H4 (cell line): Measurements from ENCODE around the gene PDF. TPM values are rescaled to one million over a fixed set of nuclear protein-coding genes. Genes with fewer than 3 reads are reported as not detected.
"Not testable (repeated sequence)": the region's sequence is repeated elsewhere in the genome, so short reads cannot be mapped to it uniquely, and the experiment has no call there.

ENCODE experiments used
- DNase-seq: peaks from one replicate; pipeline ENCODE4 v3.0.0-alpha.2; 2015; ENCODE audit warnings: low spot score
- total RNA-seq: library from RNA; depleted of rRNA; stranded (reverse); fragments of >200 nt; shearing (Covaris generic); gene quantifications from 2 replicates; pipeline ENCODE4 v1.2.3, GENCODE V29; 2014

PDF gene
- total RNA-seq, 1 experiment from 2014 or later, result 36.9 TPM

DNA sequence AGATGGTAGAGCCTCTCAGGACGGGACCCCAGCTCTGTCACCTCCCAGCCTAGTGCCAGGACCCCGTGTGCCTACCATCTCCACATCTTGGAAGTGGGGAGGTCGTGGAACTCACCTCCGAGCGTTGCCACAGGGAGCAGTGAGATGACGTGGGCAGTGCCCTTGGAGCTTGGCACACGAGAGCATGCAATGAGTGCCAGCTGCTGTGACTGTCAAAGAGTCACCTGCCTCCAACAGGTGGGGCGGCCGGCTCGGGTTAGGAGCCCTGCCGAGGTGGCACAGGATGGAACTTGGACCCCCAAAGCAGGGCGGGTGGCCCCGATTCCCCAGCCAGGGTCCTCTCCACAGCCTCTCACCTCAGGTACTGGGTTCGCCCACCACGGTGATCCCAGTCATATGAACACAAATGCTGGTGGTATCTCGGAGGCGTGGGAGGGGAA is 13.8 kb downstream of the PDF start:
- DNase-seq, result no peak

DNA sequence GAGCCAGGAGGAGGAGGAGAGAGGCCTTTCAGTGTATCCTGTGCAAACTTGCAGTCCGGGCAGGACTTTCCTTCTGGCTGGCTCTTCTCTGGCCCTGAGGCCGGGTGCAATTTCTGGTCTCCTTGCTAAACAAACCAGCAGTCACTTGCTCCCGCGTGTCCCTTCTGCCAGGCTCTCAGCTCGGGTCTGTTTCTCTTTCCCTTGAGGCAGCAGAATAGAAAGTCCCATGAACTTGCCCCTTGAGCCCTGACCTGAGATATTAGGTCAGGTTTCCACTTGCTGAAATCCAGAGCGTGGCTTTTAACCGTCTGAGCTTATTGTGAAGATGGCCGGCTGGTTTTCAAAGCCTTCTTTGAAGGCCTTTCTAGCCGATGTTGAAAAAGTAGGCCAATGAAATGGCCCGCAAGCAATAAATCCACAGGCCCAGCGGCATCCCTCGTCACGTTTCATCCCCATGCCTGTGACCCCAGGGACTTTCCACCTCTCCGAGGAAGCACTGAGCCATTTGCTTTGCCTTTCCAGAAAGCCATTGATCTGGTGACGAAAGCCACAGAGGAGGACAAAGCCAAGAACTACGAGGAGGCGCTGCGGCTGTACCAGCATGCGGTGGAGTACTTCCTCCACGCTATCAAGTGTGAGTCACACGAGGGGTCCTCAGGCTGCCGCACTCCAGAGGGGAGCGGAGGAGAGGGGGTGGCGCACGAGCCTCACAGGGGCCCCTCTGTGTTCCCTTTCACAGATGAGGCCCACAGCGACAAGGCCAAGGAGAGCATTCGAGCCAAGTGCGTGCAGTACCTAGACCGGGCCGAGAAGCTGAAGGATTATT is 14.7 kb downstream of the PDF start:
- DNase-seq, result no peak

DNA sequence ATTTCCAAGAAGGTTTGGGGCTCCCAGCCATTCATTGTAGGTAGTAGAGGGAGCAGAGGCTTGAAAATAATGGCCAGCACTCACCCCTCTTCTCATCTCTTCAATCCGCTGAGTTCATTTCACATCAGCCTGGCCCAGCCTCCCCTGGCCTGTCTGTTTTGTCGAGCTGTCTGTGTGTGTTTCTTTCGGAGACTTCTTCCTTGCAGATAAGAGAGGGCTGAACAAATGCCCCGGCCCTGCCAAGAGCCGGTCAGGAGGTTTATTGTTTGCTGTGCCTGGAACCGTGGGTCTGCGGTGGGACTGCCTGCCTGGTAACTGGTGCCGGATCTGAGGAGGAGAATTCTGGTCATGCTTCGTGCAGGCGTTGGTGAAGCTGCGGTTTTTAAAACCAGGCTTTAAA is 15.9 kb downstream of the PDF start:
- no peak for DNase-seq

DNA sequence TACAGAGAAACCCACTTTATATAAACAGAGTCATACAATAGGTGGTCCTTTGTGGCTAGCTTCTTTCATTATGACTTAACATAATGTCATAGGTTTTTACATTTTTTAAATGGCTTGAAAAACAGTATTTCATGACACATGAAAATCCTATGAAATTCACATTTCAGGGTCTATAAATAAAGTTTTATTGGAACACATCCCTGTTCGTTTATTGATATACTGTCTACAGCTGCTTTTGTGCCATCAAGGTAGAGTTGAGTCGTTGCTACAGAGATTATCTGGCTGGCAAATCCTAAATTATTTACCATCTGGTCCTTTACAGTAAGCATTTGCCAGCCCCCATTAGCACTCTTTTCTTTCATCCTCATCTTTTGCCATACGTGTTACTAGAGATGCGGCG is 16.9 kb downstream of the PDF start:
- no peak for DNase-seq

DNA sequence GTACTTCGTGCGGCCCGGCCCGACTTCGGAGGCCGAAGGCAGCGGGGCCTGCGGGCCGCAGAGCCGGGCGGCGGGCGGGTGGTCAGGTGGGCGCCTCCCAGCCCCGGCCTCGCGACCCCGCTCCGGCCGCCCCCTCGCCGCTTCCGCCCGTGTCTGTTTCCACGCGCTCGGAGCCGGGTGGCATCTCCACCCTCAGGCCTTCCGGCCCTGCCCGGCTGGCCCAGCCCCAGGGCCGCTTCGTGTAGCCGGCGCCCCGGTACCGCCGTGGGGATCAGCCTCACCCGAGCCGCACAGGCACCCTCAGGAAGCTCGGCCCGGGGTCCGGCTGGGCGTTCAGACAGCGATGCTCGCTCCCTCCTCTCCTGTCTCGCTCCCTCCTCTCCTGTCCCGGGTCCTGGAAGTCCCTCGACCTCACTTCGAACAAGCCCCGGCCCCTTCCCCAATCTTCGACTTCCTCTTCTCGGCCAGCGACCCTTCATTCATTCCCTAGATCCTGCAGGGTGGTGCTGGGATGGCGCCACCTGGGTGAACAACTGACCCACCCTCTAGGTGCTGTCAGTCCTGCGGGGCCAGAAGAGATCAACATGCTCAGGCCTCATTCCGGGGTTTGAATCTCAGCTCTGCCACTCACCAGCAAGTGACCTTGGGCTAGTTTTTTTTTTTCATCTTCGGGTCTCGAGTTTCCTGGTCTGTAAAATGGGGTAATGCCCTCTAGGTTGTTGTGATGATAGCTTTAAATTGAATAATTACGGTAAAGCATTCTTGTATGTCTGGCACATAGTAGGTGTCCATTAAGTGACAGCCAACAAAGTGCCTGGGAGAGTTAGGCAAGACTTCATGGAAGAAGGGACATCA is 18.6 kb downstream of the PDF start:
- DNase-seq, result no peak

DNA sequence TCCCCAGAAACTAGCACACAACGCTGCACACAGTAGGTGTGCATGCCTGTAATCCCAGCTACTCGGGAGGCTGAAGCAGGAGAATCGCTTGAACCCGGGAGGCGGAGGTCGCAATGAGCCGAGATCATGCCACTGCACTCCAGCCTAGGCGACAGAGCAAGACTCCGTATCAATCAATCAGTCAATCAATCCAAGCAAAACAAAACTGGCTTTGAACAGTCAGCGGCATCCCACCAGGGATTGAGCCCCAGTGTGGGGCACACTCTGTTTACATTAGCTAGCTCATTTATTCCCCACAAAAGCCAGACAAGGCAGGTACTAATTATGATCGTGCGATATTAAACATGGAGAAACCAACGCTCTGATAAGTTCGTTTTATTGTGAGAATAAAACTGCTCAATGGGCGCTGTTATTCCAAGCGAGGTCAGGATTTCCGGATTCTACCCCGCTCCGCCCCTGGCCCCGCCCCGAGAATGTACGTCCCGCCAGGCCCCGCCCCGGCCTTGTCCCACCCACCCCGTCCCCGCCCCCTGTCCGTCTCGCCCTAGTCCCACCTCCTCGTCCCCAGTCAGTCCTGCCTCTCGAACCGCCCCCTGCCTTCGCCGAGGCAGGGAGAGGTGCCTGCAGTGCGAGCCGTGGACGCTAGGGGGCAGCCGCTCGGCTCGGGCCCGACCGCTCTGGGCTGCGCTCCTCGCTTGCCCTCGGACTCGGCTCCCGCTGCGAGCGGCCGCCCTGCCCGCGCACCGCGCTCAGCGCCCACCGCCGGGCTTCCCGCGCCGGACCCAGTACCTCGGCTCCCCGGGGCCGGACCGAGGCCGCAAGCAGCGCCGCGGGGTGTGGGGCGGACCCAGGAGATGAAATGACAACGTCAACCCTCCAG is 19.5 kb downstream of the PDF start, which contains the start of gene VPS4A:
TSS of gene VPS4A (plus strand) at position 698 of the 880 bp plus-strand sequence. CDS start at position 860, 162 bp downstream.
- DNase-seq, result peak; percentile 89

DNA sequence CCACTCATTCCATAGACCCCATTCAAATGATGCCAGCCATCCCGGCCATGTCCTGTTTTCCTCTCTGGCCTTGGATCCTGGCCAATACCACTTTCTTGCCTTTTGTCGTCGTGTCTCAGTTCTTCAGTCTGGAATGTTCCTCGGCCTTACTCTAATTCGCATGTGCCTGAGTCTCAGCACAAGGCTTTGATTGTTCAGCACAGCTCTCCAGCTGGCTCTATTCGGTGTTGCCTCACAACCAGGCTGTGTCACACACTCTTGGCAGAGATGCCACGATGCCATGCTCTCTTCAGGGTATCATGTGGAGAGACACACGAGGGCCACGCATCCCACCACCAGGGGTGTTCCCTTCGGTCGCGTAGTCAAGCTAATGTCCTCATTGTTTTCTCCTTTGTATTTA is 21.1 kb downstream of the PDF start:
- DNase-seq, result no peak

DNA sequence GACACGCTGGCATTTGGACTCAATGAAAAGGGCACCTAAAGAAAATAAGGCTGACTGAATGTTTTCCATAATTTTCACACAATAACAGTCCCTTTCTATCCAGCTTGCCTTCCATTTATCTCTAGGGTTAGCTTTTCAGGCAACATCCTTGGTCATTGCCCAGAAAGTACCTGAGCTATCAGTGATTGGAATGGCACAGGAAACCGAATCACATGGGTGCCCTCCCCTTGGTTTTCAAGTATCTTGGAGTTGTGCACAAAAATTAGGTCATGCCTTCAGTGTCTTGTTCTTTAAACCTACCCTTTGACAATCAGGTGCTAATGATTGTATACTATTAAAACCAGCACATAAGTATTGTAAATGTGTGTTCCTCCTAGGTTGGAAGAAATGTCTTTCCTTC is 22.5 kb downstream of the PDF start:
- DNase-seq, result no peak

DNA sequence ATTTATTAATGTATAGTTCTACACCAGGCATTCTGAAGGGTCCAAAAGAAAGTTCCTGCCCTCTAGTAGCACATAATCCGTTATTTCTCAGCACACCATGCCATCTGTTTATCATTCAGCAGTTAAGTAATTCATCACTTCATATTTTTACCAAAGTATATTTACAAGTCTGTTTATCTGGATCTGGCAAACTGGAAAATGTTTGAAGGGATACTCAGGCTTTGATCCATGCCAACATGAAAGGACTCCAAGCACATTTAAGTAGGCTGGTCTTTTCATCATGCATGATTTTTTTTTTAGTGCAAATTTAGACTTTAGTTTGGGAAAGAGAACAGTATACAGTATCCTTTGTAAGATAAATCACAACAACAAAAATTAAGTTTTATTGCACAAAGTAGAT is 23.3 kb downstream of the PDF start:
- DNase-seq, result no peak

DNA sequence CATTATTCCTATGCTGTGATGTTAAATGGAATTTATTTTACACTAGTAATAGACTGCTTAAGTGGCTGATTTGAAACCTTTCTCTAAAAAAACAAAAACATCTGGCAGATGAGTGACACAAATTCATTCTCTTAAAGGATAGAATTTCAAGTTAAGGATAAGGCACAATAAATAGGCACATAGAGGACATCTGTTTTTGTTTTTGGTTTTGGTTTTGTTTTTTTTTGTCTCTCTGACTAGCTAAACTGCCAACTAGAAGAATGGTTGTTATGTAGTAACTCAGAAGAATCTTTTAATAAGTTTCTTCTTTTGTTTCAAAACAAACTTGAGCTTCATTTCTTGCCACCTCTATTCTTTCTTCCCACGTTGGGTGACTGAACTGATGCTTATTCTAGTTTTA is 24.4 kb downstream of the PDF start:
- DNase-seq, result no peak

DNA sequence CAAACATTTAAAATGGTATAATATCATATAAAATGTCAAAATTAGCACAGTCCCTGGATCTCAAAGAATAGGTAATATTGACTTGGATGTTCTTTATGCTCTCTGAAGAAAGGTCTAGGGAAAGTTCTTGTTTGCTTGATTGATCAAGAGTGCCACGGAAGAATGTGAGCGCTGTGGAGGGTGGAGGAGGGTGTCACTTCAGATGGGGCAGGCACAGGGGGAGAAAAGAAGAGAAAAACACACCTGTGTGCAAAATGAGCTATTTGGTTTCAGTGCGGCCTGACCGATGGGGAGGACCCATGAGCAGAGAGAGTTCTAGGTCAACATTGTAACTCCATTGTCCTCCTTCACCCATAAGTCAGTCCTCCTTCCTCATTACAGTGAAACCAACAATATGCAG is 28.1 kb downstream of the PDF start:
- no peak for DNase-seq

DNA sequence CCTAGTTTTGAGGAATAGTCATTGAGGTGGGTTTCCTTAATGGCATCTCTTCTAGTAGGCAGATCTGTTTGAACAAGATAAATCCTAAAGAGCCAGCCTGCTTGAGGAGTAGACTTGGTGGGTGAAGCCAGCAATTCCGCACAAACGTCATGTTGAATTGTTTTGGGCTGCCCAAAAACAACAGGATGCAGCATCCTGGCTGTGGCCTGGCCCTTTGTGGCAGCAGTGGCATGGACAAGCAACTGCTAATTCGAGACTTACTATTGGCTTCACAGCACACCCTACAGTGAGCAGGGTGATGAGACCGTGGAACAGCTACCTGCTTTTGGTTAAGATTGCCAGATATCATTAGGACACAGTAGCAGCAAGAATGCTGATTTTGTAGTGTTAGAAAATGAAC is 28.5 kb downstream of the PDF start:
- no peak for DNase-seq

DNA sequence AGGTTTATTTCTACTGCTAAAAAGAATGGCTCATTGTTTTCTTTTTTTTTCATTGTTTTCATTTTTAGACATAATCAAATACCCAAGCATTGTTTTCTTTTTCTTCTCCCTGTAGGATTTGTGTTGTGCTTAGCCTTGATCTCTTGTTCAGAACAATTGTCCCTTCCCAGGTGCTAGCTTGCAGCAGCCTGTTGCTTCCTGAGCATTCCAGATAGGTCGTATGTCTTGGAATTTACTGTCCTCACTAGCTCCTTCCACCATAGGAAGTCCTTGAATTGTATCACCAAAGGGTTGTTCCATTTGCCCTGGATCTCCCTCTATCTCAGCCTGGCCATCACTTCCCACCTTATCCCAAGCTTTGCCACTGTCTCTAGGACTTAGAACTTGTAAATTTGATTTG is 29.2 kb downstream of the PDF start:
- DNase-seq, result no peak

DNA sequence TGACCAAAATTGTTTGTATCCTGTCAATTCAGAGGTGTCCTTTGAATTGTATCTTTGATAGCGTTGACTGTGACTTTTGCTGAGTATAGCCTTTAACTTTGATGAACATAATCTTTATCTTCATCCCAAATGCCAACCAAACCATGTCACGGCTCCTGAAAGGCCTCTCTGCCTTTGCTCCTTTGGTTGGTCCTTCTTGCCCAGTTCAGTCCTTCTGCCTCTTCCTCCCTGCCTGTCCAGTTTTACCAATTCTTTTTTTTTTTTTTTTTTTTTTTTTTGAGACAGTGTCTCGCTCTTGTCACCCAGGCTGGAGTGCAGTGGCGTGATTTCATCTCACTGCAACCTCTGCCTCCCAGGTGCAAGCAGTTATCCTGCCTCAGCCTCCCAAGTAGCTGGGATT is 32.1 kb downstream of the PDF start:
- no peak for DNase-seq

DNA sequence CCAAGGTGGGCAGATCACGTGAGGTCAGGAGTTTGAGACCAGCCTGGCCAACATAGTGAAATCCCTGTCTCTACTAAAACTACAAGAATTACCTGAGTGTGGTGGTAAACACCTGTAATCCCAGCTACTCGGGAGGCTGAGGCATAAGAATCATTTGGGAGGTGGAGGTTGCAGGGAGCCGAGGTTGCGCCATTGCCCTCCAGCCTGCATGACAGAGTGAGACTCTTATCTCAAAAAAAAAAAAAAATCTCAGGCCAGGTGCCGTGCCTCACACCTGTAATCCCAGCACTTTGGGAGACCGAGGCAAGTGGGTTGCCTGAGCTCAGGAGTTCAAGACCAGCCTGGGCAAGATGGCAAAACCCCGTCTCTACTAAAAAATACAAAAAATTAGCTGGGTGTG is 33.6 kb downstream of the PDF start:
- DNase-seq, result not testable (repeated sequence)

DNA sequence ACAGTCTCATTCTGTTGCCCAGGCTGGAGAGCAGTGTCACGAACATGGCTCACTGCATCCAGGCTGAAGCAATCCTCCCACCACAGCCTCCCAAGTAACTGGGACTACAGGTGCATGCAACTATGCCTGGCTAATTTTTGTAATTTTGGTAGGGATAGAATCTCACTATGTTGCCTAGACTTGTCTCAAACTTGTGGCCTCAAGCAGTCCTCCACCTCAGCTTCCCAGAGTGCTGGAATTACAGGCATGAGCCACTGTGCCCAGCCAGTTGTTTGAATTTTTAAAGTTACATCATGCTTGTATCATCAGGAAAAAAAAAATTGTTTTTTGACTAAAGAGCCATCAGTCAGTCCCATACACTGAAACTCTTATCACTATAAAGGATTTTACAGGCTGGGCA is 36.3 kb downstream of the PDF start:
- DNase-seq, result no peak

DNA sequence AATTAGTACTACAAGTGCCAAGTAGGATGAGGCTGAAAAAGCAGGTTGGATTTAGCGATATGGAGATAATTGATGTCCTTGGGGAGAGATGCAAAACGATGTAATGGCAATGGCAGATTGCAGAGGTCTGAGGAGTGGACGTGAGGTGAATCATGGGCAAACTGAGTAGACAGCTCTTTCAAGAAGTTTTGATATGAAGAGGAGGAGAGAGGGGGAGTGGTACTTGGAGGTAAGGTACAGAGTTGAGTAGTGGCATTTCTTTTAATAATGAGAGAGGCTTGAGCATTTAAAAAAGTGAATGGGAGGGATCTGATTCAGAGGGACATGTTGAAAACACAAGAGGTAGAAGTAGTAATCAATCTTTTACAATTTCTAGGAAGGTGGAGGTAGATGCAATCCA is 37.0 kb downstream of the PDF start:
- DNase-seq, result no peak

DNA sequence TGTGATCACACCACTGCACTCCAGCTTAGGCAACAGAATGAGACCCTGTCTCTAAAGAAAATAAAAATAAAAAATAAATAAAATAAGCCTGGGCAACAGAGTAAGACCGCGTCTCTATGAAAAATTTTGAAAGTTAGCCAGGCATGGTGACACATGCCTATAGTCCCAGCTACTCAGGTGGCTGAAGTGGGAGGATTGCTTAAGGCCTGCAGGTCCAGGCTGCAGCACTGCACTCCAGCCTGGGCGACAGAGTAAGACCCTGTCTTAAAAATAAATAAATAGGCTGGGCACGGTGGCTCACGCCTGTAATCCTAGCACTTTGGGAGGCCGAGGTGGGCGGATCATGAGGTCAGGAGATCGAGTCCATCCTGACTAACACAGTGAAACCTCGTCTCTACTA is 38.7 kb downstream of the PDF start:
- not testable (repeated sequence) for DNase-seq

DNA sequence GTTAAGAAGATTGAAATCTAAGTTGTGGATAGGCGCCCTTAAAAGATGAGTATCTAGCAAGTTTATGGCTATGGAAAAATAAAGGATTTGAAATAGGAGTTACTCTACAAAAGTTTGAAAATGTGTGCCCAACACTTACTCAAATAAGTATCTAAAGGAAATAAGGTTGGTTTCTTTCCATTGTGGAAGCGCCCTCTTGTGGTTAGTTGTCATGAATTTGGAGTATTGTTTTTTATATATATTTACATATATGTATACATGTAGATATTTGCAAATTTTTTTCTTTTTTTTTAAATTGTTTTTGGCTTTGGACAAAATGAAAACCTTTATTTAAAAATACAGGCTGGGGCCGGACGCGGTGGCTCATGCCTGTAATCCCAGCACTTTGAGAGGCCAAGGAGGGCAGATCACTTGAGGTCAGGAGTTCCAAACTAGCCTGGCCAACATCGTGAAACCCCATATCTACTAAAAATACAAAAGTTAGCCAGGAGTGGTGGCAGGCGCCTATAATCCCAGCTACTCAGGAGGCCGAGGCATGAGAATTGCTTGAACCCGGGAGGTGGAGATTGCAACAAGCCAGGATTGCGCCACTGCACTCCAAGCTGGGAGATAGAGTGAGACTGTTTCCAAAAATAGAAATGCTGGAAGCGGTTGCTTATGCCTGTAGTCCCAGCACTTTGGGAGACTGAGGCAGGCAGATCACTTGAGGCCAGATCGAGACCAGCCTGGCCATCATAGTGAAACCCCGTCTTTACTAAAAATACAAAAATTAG is 43.3 kb downstream of the PDF start:
- peak; percentile 33 for DNase-seq

DNA sequence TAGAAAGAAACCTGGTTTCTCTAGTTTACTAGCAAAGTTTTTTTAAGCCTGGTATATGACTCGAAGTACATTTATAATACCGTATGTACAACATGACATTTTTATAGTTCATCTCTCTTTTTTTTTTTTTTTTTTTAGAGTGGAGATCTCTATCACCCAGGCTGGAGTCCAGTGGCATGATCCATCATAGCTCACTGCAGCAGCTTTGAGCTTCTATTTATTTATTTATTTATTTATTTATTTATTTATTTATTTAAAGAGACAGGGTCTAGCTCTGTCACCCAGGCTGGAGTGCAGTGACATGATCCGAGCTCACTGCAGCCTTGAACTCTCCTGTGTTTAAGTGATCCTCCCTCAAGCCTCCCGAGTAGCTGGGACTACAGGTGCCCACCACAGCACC is 45.1 kb downstream of the PDF start:
- DNase-seq, result no peak

DNA sequence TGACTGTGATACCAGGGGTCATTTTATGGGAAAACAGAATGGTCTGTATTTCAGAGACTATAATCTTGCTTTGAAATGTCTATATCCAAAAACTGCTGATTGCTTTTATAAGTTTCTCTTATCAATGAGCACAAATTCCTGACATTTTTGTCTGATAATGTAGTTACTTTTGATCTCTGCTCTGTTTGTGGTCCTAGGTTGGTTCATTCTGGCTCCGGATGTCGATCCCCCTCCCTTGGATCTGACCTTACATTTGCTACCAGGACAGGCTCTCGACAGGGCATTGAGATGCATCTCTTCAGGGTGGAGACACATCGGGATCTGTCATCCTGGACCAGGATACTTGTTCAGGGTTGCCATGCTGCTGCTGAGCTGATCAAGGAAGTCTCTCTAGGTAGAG is 46.5 kb downstream of the PDF start:
- DNase-seq, result no peak
